ENCODE measurements around the gene ARMH3. TPM values are rescaled to one million over a fixed set of nuclear protein-coding genes. Genes with fewer than 3 reads are reported as not detected.
"Not testable (repeated sequence)": the region's sequence is repeated elsewhere in the genome, so short reads cannot be mapped to it uniquely, and the experiment has no call there.

Gene ARMH3
- total RNA-seq, 2 experiments from 2014 or later, result 7.9 to 24.3 TPM

GRCh38 chr10:102038410-102038809, 17.6 kb downstream of the ARMH3 start:
- TF ChIP-seq EZH2phosphoT487 (IDR thresholded peaks at IDR 0.05; ENCODE audit: borderline replicate concordance, low read depth, low read length) (no peak), CTCF (conservative IDR thresholded peaks at IDR 0.05; ENCODE audit: low read length) (no peak)
- no peaks in the 10 kb centered on the region for H3K4me1 ChIP-seq (ENCODE audit: insufficient read depth, low read length, poor library complexity, severe bottlenecking)
- H3K9me3 ChIP-seq (ENCODE audit: low read length), result no peaks in the 10 kb centered on the region
- no TSS peak for BruUV-seq (replicated peaks)
- H3K4me3 ChIP-seq (ENCODE audit: low read depth, low read length, poor library complexity, severe bottlenecking), result no peak overlapping the region
- H4K20me1 ChIP-seq (ENCODE audit: insufficient read depth, low read length), result no peaks in the 10 kb centered on the region
- H3K9me2 ChIP-seq (ENCODE audit: insufficient read depth, low read length), result no peaks in the 10 kb centered on the region
- ChIA-PET POLR2A (interaction anchor here (0.6 kb wide), 1 partner anchor 138 kb away, joined by 8 read pairs; no protein-coding TSS in a partner anchor), CTCF (ENCODE audit: unreplicated experiment) (no interaction called here)
- H3K27ac ChIP-seq (ENCODE audit: low read depth, low read length, poor library complexity, severe bottlenecking), result no peak overlapping the region
- H3K79me2 ChIP-seq (ENCODE audit: insufficient read depth, low read depth, low read length), result no peaks in the 10 kb centered on the region; the same call in 1 of the 2 replicates
- H3K4me2 ChIP-seq (ENCODE audit: low read length), result no peak overlapping the region
- peaks cover 30% of the 10 kb centered on the region for H3K36me3 ChIP-seq (ENCODE audit: insufficient read depth, low read length)
- H2AFZ ChIP-seq (ENCODE audit: low read length), result no peak overlapping the region
- DNase-seq (ENCODE audit: low spot score), result no peak
- intact Hi-C loops (cut with micrococcal nuclease; ENCODE audit: unreplicated experiment), result no loop called here

GRCh38 chr10:102035807-102036206, 20.2 kb downstream of the ARMH3 start:
- CTCF ChIA-PET (ENCODE audit: unreplicated experiment); H3K79me2 ChIP-seq (ENCODE audit: insufficient read depth, low read depth, low read length); H3K27ac ChIP-seq (ENCODE audit: low read depth, low read length, poor library complexity, severe bottlenecking); H2AFZ ChIP-seq (ENCODE audit: low read length); intact Hi-C loops (cut with micrococcal nuclease; ENCODE audit: unreplicated experiment); POLR2A ChIA-PET; H3K4me2 ChIP-seq (ENCODE audit: low read length); H3K9me2 ChIP-seq (ENCODE audit: insufficient read depth, low read length); H3K9me3 ChIP-seq (ENCODE audit: low read length); BruUV-seq (replicated peaks); DNase-seq (ENCODE audit: low spot score); H3K4me3 ChIP-seq (ENCODE audit: low read depth, low read length, poor library complexity, severe bottlenecking); H3K4me1 ChIP-seq (ENCODE audit: insufficient read depth, low read length, poor library complexity, severe bottlenecking); H4K20me1 ChIP-seq (ENCODE audit: insufficient read depth, low read length): not testable (repeated sequence)
- peaks cover 51% of the 10 kb centered on the region for H3K36me3 ChIP-seq (ENCODE audit: insufficient read depth, low read length)

GRCh38 chr10:102033787-102034186, 22.2 kb downstream of the ARMH3 start:
- no peak for TF ChIP-seq CTCF (conservative IDR thresholded peaks at IDR 0.05; ENCODE audit: low read length)
- TF ChIP-seq EZH2phosphoT487 (IDR thresholded peaks at IDR 0.05; ENCODE audit: borderline replicate concordance, low read depth, low read length), result no peak
- Histone ChIP-seq H3K4me1 (ENCODE audit: insufficient read depth, low read length, poor library complexity, severe bottlenecking) (no peaks in the 10 kb centered on the region), H3K9me2 (ENCODE audit: insufficient read depth, low read length) (no peaks in the 10 kb centered on the region), H3K36me3 (ENCODE audit: insufficient read depth, low read length) (peaks cover 46% of the 10 kb centered on the region), H3K79me2 (ENCODE audit: insufficient read depth, low read depth, low read length) (no peaks in the 10 kb centered on the region), H3K27ac (ENCODE audit: low read depth, low read length, poor library complexity, severe bottlenecking) (no peak overlapping the region), H4K20me1 (ENCODE audit: insufficient read depth, low read length) (no peaks in the 10 kb centered on the region), H3K4me2 (ENCODE audit: low read length) (no peak overlapping the region), H3K9me3 (ENCODE audit: low read length) (no peaks in the 10 kb centered on the region), H2AFZ (ENCODE audit: low read length) (no peak overlapping the region), H3K4me3 (ENCODE audit: low read depth, low read length, poor library complexity, severe bottlenecking) (no peak overlapping the region)
- intact Hi-C loops (cut with micrococcal nuclease; ENCODE audit: unreplicated experiment), result no loop called here
- no peak for DNase-seq (ENCODE audit: low spot score)
- no TSS peak for BruUV-seq (replicated peaks)
- ChIA-PET CTCF (ENCODE audit: unreplicated experiment) (no interaction called here), POLR2A (interaction anchor here (0.7 kb wide), 1 partner anchor 1387 kb away, joined by 4 read pairs; no protein-coding TSS in a partner anchor)
